Measurements from ENCODE around the gene SDK1. TPM values are rescaled to one million over a fixed set of nuclear protein-coding genes. Genes with fewer than 3 reads are reported as not detected.

SDK1 gene
- total and polyA plus RNA-seq, 2 of the 8 experiments (the other 6 are each of a cell fraction or from before 2014, with no cell fraction given) = 3.3 to 7.2 TPM

DNA sequence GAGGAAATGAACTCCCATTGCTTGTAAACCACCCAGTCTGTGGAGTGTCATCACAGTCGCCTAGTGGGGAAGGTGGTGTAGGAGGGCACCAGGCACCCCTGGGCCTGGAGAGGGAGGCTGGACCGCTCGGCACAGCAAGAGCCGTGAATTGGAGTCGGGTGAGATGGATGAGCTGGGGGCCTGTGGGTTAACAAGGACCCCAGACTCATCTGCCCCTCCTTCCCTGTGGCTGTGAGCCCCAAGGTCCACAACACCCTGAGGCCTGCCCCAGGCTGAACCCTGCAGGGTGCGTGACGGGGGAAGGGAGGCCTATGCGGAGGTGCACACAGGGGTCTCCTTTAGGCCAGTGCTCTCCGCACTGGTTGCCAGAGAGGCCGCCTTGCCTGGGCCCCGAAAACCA lies 799.6 kb downstream of the SDK1 start (continued):
- TF ChIP-seq, protein P1, sequence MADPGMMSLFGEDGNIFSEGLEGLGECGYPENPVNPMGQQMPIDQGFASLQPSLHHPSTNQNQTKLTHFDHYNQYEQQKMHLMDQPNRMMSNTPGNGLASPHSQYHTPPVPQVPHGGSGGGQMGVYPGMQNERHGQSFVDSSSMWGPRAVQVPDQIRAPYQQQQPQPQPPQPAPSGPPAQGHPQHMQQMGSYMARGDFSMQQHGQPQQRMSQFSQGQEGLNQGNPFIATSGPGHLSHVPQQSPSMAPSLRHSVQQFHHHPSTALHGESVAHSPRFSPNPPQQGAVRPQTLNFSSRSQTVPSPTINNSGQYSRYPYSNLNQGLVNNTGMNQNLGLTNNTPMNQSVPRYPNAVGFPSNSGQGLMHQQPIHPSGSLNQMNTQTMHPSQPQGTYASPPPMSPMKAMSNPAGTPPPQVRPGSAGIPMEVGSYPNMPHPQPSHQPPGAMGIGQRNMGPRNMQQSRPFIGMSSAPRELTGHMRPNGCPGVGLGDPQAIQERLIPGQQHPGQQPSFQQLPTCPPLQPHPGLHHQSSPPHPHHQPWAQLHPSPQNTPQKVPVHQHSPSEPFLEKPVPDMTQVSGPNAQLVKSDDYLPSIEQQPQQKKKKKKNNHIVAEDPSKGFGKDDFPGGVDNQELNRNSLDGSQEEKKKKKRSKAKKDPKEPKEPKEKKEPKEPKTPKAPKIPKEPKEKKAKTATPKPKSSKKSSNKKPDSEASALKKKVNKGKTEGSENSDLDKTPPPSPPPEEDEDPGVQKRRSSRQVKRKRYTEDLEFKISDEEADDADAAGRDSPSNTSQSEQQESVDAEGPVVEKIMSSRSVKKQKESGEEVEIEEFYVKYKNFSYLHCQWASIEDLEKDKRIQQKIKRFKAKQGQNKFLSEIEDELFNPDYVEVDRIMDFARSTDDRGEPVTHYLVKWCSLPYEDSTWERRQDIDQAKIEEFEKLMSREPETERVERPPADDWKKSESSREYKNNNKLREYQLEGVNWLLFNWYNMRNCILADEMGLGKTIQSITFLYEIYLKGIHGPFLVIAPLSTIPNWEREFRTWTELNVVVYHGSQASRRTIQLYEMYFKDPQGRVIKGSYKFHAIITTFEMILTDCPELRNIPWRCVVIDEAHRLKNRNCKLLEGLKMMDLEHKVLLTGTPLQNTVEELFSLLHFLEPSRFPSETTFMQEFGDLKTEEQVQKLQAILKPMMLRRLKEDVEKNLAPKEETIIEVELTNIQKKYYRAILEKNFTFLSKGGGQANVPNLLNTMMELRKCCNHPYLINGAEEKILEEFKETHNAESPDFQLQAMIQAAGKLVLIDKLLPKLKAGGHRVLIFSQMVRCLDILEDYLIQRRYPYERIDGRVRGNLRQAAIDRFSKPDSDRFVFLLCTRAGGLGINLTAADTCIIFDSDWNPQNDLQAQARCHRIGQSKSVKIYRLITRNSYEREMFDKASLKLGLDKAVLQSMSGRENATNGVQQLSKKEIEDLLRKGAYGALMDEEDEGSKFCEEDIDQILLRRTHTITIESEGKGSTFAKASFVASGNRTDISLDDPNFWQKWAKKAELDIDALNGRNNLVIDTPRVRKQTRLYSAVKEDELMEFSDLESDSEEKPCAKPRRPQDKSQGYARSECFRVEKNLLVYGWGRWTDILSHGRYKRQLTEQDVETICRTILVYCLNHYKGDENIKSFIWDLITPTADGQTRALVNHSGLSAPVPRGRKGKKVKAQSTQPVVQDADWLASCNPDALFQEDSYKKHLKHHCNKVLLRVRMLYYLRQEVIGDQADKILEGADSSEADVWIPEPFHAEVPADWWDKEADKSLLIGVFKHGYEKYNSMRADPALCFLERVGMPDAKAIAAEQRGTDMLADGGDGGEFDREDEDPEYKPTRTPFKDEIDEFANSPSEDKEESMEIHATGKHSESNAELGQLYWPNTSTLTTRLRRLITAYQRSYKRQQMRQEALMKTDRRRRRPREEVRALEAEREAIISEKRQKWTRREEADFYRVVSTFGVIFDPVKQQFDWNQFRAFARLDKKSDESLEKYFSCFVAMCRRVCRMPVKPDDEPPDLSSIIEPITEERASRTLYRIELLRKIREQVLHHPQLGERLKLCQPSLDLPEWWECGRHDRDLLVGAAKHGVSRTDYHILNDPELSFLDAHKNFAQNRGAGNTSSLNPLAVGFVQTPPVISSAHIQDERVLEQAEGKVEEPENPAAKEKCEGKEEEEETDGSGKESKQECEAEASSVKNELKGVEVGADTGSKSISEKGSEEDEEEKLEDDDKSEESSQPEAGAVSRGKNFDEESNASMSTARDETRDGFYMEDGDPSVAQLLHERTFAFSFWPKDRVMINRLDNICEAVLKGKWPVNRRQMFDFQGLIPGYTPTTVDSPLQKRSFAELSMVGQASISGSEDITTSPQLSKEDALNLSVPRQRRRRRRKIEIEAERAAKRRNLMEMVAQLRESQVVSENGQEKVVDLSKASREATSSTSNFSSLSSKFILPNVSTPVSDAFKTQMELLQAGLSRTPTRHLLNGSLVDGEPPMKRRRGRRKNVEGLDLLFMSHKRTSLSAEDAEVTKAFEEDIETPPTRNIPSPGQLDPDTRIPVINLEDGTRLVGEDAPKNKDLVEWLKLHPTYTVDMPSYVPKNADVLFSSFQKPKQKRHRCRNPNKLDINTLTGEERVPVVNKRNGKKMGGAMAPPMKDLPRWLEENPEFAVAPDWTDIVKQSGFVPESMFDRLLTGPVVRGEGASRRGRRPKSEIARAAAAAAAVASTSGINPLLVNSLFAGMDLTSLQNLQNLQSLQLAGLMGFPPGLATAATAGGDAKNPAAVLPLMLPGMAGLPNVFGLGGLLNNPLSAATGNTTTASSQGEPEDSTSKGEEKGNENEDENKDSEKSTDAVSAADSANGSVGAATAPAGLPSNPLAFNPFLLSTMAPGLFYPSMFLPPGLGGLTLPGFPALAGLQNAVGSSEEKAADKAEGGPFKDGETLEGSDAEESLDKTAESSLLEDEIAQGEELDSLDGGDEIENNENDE (IDR thresholded peaks at IDR 0.05; ENCODE audit: insufficient replicate concordance, low read length) = no peak
- TF ChIP-seq SAP30 (IDR thresholded peaks at IDR 0.05; ENCODE audit: insufficient read depth, insufficient replicate concordance, low read length) = no peak
- TF ChIP-seq BRCA1 (IDR thresholded peaks at IDR 0.05; ENCODE audit: low read depth, low read length) = no peak
